ENCODE results near the gene GRM3. TPM values are rescaled to one million over a fixed set of nuclear protein-coding genes. Genes with fewer than 3 reads are reported as not detected.

The GRM3 gene
- total RNA-seq, 1 donor from 2014 or later, result not detected

- H4K20me1 ChIP-seq (ENCODE audit: insufficient read depth, low read length), result no peaks in the 10 kb centered on the region
- Mint-ChIP-seq H3K9me3 (ENCODE audit: unreplicated experiment) (no peaks in the 10 kb centered on the region), H3K27ac (ENCODE audit: unreplicated experiment) (no peak overlapping the region), H3K27me3 (ENCODE audit: low read depth, unreplicated experiment) (no peaks in the 10 kb centered on the region), H3K4me1 (ENCODE audit: low read depth, unreplicated experiment) (no peaks in the 10 kb centered on the region), H3K4me3 (ENCODE audit: unreplicated experiment) (no peak overlapping the region), H3K36me3 (ENCODE audit: low read depth, unreplicated experiment) (no peaks in the 10 kb centered on the region)
- H2AFZ ChIP-seq (ENCODE audit: low read depth, low read length), result no peak overlapping the region
- H3K27me3 ChIP-seq (ENCODE audit: insufficient read depth, low read length), result no peaks in the 10 kb centered on the region
- H3K27ac ChIP-seq (ENCODE audit: low read depth, low read length), result no peak overlapping the region
- FAIRE-seq, result no peak
- no peaks in the 10 kb centered on the region for H3K79me2 ChIP-seq (ENCODE audit: insufficient read depth, low read length)
- H3K9ac ChIP-seq (ENCODE audit: low read length), result no peak overlapping the region
- H3K4me2 ChIP-seq (ENCODE audit: low read length), result no peak overlapping the region
- TF ChIP-seq CTCF (IDR thresholded peaks at IDR 0.05; ENCODE audit: insufficient read depth, low read depth, low read length), result no peak
- TF ChIP-seq EZH2 (IDR thresholded peaks at IDR 0.05; ENCODE audit: insufficient read depth, low read length), result no peak
- H3K4me3 ChIP-seq (ENCODE audit: insufficient read depth, low read depth, low read length), result no peak overlapping the region
- DNase-seq (ENCODE audit: low read depth), result no peak
- H3K4me1 ChIP-seq (ENCODE audit: insufficient read depth, low read length), result no peaks in the 10 kb centered on the region
- H3K9me3 ChIP-seq (ENCODE audit: insufficient read depth, low read depth, low read length), result no peaks in the 10 kb centered on the region
- H3K36me3 ChIP-seq (ENCODE audit: insufficient read depth, low read length), result no peaks in the 10 kb centered on the region
Measured at GRCh38 chr7:86825264-86825663, 181.6 kb downstream of the GRM3 start.

- no peaks in the 10 kb centered on the region for H3K9me3 ChIP-seq (ENCODE audit: insufficient read depth, low read depth, low read length)
- H3K27me3 ChIP-seq (ENCODE audit: insufficient read depth, low read length), result no peaks in the 10 kb centered on the region
- no peaks in the 10 kb centered on the region for H3K36me3 Mint-ChIP-seq (ENCODE audit: low read depth, unreplicated experiment)
- no peak for TF ChIP-seq CTCF (IDR thresholded peaks at IDR 0.05; ENCODE audit: insufficient read depth, low read depth, low read length)
- TF ChIP-seq EZH2 (IDR thresholded peaks at IDR 0.05; ENCODE audit: insufficient read depth, low read length), result no peak
- no peaks in the 10 kb centered on the region for H3K36me3 ChIP-seq (ENCODE audit: insufficient read depth, low read length)
- no peak overlapping the region for H3K4me2 ChIP-seq (ENCODE audit: low read length)
- no peaks in the 10 kb centered on the region for H3K79me2 ChIP-seq (ENCODE audit: insufficient read depth, low read length)
- H3K4me3 Mint-ChIP-seq (ENCODE audit: unreplicated experiment), result no peak overlapping the region
- no peak overlapping the region for H3K4me3 ChIP-seq (ENCODE audit: insufficient read depth, low read depth, low read length)
- DNase-seq (ENCODE audit: low read depth) (no peak), FAIRE-seq (no peak)
- no peak overlapping the region for H3K9ac ChIP-seq (ENCODE audit: low read length)
- H2AFZ ChIP-seq (ENCODE audit: low read depth, low read length), result no peak overlapping the region
- no peak overlapping the region for H3K27ac ChIP-seq (ENCODE audit: low read depth, low read length)
- no peaks in the 10 kb centered on the region for H3K4me1 ChIP-seq (ENCODE audit: insufficient read depth, low read length)
- no peaks in the 10 kb centered on the region for H3K4me1 Mint-ChIP-seq (ENCODE audit: low read depth, unreplicated experiment)
- H4K20me1 ChIP-seq (ENCODE audit: insufficient read depth, low read length), result no peaks in the 10 kb centered on the region
- H3K27ac Mint-ChIP-seq (ENCODE audit: unreplicated experiment), result no peak overlapping the region
- H3K27me3 Mint-ChIP-seq (ENCODE audit: low read depth, unreplicated experiment), result no peaks in the 10 kb centered on the region
- no peaks in the 10 kb centered on the region for H3K9me3 Mint-ChIP-seq (ENCODE audit: unreplicated experiment)
Measured at GRCh38 chr7:86826948-86827347, 183.2 kb downstream of the GRM3 start.

- Histone ChIP-seq H3K27me3 (ENCODE audit: insufficient read depth, low read length) (no peaks in the 10 kb centered on the region), H3K4me3 (ENCODE audit: insufficient read depth, low read depth, low read length) (no peak overlapping the region), H3K27ac (ENCODE audit: low read depth, low read length) (no peak overlapping the region), H3K9ac (ENCODE audit: low read length) (no peak overlapping the region), H3K4me1 (ENCODE audit: insufficient read depth, low read length) (no peaks in the 10 kb centered on the region), H4K20me1 (ENCODE audit: insufficient read depth, low read length) (no peaks in the 10 kb centered on the region), H2AFZ (ENCODE audit: low read depth, low read length) (no peak overlapping the region), H3K36me3 (ENCODE audit: insufficient read depth, low read length) (no peaks in the 10 kb centered on the region), H3K79me2 (ENCODE audit: insufficient read depth, low read length) (no peaks in the 10 kb centered on the region), H3K9me3 (ENCODE audit: insufficient read depth, low read depth, low read length) (no peaks in the 10 kb centered on the region), H3K4me2 (ENCODE audit: low read length) (no peak overlapping the region)
- H3K4me3 Mint-ChIP-seq (ENCODE audit: unreplicated experiment), result no peak overlapping the region
- no peaks in the 10 kb centered on the region for H3K27me3 Mint-ChIP-seq (ENCODE audit: low read depth, unreplicated experiment)
- TF ChIP-seq CTCF (IDR thresholded peaks at IDR 0.05; ENCODE audit: insufficient read depth, low read depth, low read length), result no peak
- TF ChIP-seq EZH2 (IDR thresholded peaks at IDR 0.05; ENCODE audit: insufficient read depth, low read length), result no peak
- DNase-seq (ENCODE audit: low read depth) (no peak), FAIRE-seq (no peak)
- no peaks in the 10 kb centered on the region for H3K9me3 Mint-ChIP-seq (ENCODE audit: unreplicated experiment)
- H3K27ac Mint-ChIP-seq (ENCODE audit: unreplicated experiment), result no peak overlapping the region
- H3K4me1 Mint-ChIP-seq (ENCODE audit: low read depth, unreplicated experiment), result no peaks in the 10 kb centered on the region
- H3K36me3 Mint-ChIP-seq (ENCODE audit: low read depth, unreplicated experiment), result no peaks in the 10 kb centered on the region
Measured at GRCh38 chr7:86833360-86833759, 189.7 kb downstream of the GRM3 start.
